NB4 (cell line): Measurements from ENCODE around the gene GORAB.

ENCODE experiments used
- CTCF ChIP-seq: IDR thresholded peaks from one replicate; pipeline ENCODE4 v1.5.1; 2012; ENCODE audit warnings: low read depth, low read length
- MAX ChIP-seq: IDR thresholded peaks from 2 replicates; pipeline ENCODE4 v1.6.1; 2011; ENCODE audit warnings: low read depth, low read length
- POLR2A ChIP-seq: IDR thresholded peaks from 2 replicates; pipeline ENCODE4 v1.6.1; 2011; ENCODE audit warnings: mild to moderate bottlenecking; ENCODE audit not compliant: insufficient read length; ENCODE audit errors: extremely low read depth

- no peak for TF ChIP-seq MAX
- TF ChIP-seq CTCF = no peak
- TF ChIP-seq POLR2A = no peak
These were observed 23.4 kb downstream of the GORAB start for GRCh38 chr1:170555370-170555769.
